GM12872 (cell line): ENCODE data around the gene IGF2R.

ENCODE experiments used
- CTCF ChIP-seq: IDR thresholded peaks from 3 replicates; pipeline ENCODE4 v1.5.1; 2011; ENCODE audit warnings: low read depth, mild to moderate bottlenecking, low read length, moderate library complexity; ENCODE audit not compliant: insufficient read depth

Gene IGF2R

GRCh38 chr6:159945801-159946392, 23.0 kb upstream of the IGF2R start:
- no peak for TF ChIP-seq CTCF

- no peak for TF ChIP-seq CTCF
These were observed 22.0 kb upstream of the IGF2R start for GRCh38 chr6:159946912-159947311.

- TF ChIP-seq CTCF: no peak
These were observed 20.7 kb upstream of the IGF2R start for GRCh38 chr6:159948199-159948598.

GRCh38 chr6:159951772-159952171, 17.1 kb upstream of the IGF2R start:
- TF ChIP-seq CTCF: no peak

GRCh38 chr6:159952289-159953005, 16.4 kb upstream of the IGF2R start:
- no peak for TF ChIP-seq CTCF

DNA sequence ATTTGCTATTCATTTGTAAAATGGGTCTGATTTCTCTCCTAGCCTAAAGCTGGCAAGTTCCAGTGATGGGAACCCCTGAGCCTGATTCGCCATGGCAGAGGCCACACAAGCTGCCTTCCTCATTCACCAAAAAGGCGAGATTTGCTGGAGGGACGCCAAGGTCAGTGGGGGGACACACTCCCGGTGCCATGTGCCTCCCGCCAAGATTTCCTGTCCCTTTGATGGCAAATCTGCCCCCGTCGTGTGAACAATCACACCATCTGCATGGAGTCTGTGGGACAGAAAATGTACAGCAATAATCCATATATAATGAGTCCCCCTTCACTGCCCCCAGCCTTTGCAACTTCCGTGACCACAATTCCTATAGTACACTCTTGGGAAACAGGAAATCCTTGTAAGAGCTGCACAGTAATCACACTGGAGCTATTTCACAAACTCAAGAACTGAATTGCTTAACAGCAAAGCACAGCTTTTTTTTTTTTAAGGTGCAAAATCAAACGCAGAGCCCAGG, 15.7 kb upstream of the IGF2R start:
- TF ChIP-seq CTCF: no peak

- peak; percentile 8; the same call in 1 of the 3 replicates for TF ChIP-seq CTCF
These were observed 12.9 kb upstream of the IGF2R start for GRCh38 chr6:159955945-159956361.
